Sigmoid colon (tissue), 4 donors: ENCODE data around the gene CYP2W1.

Experiments used
- POLR2A ChIP-seq, 2 donors: fragments of 450-650 bp; IDR thresholded peaks; one replicate each; pipeline ENCODE4 v1.6.1; 2016; ENCODE audit warnings: antibody characterized with exemption in 2 of 2, mild to moderate bottlenecking in 2 of 2, moderate library complexity in 2 of 2
- POLR2AphosphoS5 ChIP-seq, 4 donors: sonication (generic); formaldehyde crosslinking; IDR thresholded peaks; one replicate each; pipeline ENCODE4 v1.6.1; 2017; ENCODE audit warnings: antibody characterized with exemption in 4 of 4
- TF ChIP-seq, protein P1 (sequence below), 4 experiments: fragments of 450-650 bp in 3 of 4; fragments of 200-600 bp in 1 of 4; IDR thresholded peaks; one replicate each; pipeline ENCODE4 v1.5.1; 2016 to 2019; ENCODE audit warnings: antibody characterized with exemption in 4 of 4, mild to moderate bottlenecking in 3 of 4, moderate library complexity in 2 of 4

DNA sequence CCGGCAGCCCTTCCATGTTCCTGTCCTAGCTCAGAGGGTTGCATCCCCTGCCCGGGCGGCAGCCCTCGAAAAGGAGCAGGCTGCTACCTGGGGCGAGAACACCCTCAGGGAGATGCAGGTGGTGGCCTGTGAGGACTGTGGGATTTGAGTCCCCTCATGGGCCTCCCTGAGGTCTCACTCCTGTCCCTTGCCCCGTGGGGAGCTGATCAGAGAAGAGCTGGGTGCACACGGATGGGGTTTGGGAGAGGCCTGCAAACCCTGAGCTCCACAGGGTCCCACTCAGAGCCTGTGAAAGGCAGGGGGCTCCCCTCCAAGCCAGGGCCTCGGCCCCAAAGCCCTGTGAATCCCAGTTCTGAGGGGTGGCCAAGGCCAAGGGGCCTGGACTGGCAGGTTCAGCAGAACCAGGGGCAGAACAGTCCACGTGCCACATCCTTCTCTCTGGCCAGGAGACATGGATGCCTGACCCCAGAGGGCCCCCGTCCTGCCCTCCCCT, 424 bp upstream of the CYP2W1 start:
- TF ChIP-seq, protein P1, sequence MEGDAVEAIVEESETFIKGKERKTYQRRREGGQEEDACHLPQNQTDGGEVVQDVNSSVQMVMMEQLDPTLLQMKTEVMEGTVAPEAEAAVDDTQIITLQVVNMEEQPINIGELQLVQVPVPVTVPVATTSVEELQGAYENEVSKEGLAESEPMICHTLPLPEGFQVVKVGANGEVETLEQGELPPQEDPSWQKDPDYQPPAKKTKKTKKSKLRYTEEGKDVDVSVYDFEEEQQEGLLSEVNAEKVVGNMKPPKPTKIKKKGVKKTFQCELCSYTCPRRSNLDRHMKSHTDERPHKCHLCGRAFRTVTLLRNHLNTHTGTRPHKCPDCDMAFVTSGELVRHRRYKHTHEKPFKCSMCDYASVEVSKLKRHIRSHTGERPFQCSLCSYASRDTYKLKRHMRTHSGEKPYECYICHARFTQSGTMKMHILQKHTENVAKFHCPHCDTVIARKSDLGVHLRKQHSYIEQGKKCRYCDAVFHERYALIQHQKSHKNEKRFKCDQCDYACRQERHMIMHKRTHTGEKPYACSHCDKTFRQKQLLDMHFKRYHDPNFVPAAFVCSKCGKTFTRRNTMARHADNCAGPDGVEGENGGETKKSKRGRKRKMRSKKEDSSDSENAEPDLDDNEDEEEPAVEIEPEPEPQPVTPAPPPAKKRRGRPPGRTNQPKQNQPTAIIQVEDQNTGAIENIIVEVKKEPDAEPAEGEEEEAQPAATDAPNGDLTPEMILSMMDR (IDR thresholded peaks at IDR 0.05): no peak
- no peak for TF ChIP-seq POLR2AphosphoS5 (IDR thresholded peaks at IDR 0.05)
- no peak for TF ChIP-seq POLR2A (IDR thresholded peaks at IDR 0.05)
